B cell (primary cell): ENCODE measurements around the gene AMD1.

Experiments used
- CTCF ChIP-seq: fragments of 200-600 bp; IDR thresholded peaks from one replicate; pipeline ENCODE4 v1.8.0; 2022; ENCODE audit warnings: antibody characterized with exemption, mild to moderate bottlenecking
- EZH2 ChIP-seq: IDR thresholded peaks from 2 replicates; pipeline ENCODE4 v1.6.1; 2012; ENCODE audit warnings: borderline replicate concordance, low read depth, mild to moderate bottlenecking, moderate library complexity, low read length; ENCODE audit not compliant: insufficient read depth, poor library complexity, severe bottlenecking

- no peak for TF ChIP-seq CTCF
- no peak for TF ChIP-seq EZH2
These were observed 15.9 kb upstream of the AMD1 start for GRCh38 chr6:110858562-110859214.
